SH-SY5Y (cell line): ENCODE data around the gene TBC1D32.

Source experiments
- GATA2 ChIP-seq: IDR thresholded peaks from 2 replicates; pipeline ENCODE4 v1.6.1; 2011; ENCODE audit warnings: mild to moderate bottlenecking, low read depth, low read length
- GATA3 ChIP-seq: IDR thresholded peaks from 2 replicates; pipeline ENCODE4 v1.6.1; 2011; ENCODE audit warnings: low read depth, mild to moderate bottlenecking, low read length, moderate library complexity

DNA sequence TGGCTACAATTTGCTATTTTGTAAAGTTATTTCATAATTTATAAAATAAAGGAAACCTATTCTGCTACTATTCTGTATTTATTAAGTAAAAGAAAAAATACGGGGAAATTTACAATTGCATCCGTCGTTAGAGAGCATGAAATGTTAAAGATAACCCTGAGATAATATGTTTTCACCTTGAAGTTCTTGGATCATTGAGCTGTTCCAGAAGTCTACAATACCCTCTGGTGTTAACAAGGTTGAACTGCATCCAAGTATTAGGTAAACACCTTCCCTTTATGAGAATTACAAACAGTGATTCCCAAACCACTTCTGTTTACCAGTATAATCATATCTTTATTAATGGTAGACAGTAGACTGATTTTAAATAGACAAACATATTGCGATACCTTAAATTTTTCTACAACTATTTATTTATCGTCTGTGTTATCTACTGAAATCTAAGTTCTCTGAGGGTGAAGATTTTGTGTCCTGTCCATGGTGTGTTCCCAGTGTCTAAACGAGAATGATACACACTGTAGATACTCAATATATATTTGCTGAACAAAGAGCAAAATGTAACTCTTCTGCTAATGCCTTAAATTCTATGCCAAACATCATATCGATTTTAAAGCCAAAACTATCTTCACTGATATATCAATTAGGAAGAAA is 28.2 kb downstream of the TBC1D32 start:
- TF ChIP-seq GATA2 (no peak), GATA3 (no peak)
